Neuronal stem cell (in vitro differentiated cells): ENCODE data around the gene PCNX1.

Source experiments
- DNase-seq: peaks from one replicate; pipeline ENCODE4 v3.0.0-alpha.2; 2013; ENCODE audit warnings: low spot score
- H2AFZ ChIP-seq: one replicate; pipeline ENCODE4 v1.6.1; 2013; ENCODE audit warnings: mild to moderate bottlenecking, low read length, inconsistent platforms
- H2AK5ac ChIP-seq: 2 replicates; pipeline ENCODE4 v1.6.1; 2013; ENCODE audit warnings: low read depth, mild to moderate bottlenecking, inconsistent platforms, low read length, moderate library complexity, mixed read lengths
- H2BK120ac ChIP-seq: 2 replicates; pipeline ENCODE4 v1.6.1; 2013; ENCODE audit warnings: low read depth, mild to moderate bottlenecking, inconsistent platforms, low read length, moderate library complexity, mixed read lengths
- H2BK12ac ChIP-seq: one replicate; pipeline ENCODE4 v1.6.1; 2013; ENCODE audit warnings: low read length, inconsistent platforms
- H2BK15ac ChIP-seq: 2 replicates; pipeline ENCODE4 v1.6.1; 2013; ENCODE audit warnings: mild to moderate bottlenecking, low read length, inconsistent platforms, mixed read lengths
- H2BK5ac ChIP-seq: one replicate; pipeline ENCODE4 v1.6.1; 2013; ENCODE audit warnings: inconsistent platforms, mild to moderate bottlenecking, low read length, moderate library complexity
- H3K14ac ChIP-seq: one replicate; pipeline ENCODE4 v1.6.1; 2013; ENCODE audit warnings: low read length, inconsistent platforms
- H3K18ac ChIP-seq: 2 replicates; pipeline ENCODE4 v1.6.1; 2013; ENCODE audit warnings: low read length, inconsistent platforms
- H3K23ac ChIP-seq: 2 replicates; pipeline ENCODE4 v1.6.1; 2013; ENCODE audit warnings: low read depth, mild to moderate bottlenecking, mixed read lengths, low read length, inconsistent platforms; ENCODE audit not compliant: poor library complexity
- H3K27ac ChIP-seq: replicated peaks from 3 replicates; pipeline ENCODE4 v1.5.1; 2013; ENCODE audit warnings: low read length, inconsistent platforms
- H3K27me3 ChIP-seq, 3 experiments: 2 replicates each; pipeline ENCODE4 v1.6.1; 2013; ENCODE audit warnings: low read length in 3 of 3, mild to moderate bottlenecking in 2 of 3, inconsistent platforms in 1 of 3, low read depth in 1 of 3, mixed read lengths in 1 of 3, moderate library complexity in 1 of 3; ENCODE audit not compliant: control insufficient read depth in 3 of 3, insufficient read depth in 3 of 3
- H3K36me3 ChIP-seq, 2 donors: replicated peaks in 1 of 2; 2 replicates each; pipeline ENCODE4 v1.6.1; 2013; ENCODE audit warnings: low read length in 2 of 2; ENCODE audit not compliant: control insufficient read depth in 2 of 2, insufficient read depth in 2 of 2
- H3K4ac ChIP-seq: 2 replicates; pipeline ENCODE4 v1.6.1; 2013; ENCODE audit warnings: inconsistent platforms, mild to moderate bottlenecking, low read length, moderate library complexity
- H3K4me1 ChIP-seq, 2 donors: 1 replicate in 1 of 2; 2 replicates in 1 of 2; pipeline ENCODE4 v1.6.1; 2013; ENCODE audit warnings: low read length in 2 of 2, low read depth in 1 of 2; ENCODE audit not compliant: control insufficient read depth in 2 of 2, insufficient read depth in 1 of 2
- H3K4me2 ChIP-seq: one replicate; pipeline ENCODE4 v1.6.1; 2013; ENCODE audit warnings: mild to moderate bottlenecking, low read length, inconsistent platforms; ENCODE audit not compliant: insufficient read depth, poor library complexity, severe bottlenecking
- H3K4me3 ChIP-seq, 2 donors: 2 replicates each; pipeline ENCODE4 v1.5.1; 2013; ENCODE audit warnings: low read length in 2 of 2, mild to moderate bottlenecking in 2 of 2, inconsistent platforms in 1 of 2, moderate library complexity in 1 of 2
- H3K79me1 ChIP-seq: one replicate; pipeline ENCODE4 v1.6.1; 2013; ENCODE audit warnings: low read depth, mild to moderate bottlenecking, inconsistent platforms, low read length, moderate library complexity
- H3K9ac ChIP-seq: one replicate; pipeline ENCODE4 v1.6.1; 2013; ENCODE audit warnings: mild to moderate bottlenecking, low read depth, low read length, inconsistent platforms; ENCODE audit not compliant: poor library complexity
- H3K9me3 ChIP-seq, 2 donors: replicated peaks in 1 of 2; 2 replicates each; pipeline versions ENCODE3 to v1.6.1; 2013; ENCODE audit warnings: low read length in 2 of 2, mild to moderate bottlenecking in 2 of 2, inconsistent platforms in 1 of 2, low read depth in 1 of 2, mixed read lengths in 1 of 2, moderate library complexity in 1 of 2; ENCODE audit not compliant: control insufficient read depth in 2 of 2, insufficient read depth in 1 of 2
- H4K8ac ChIP-seq: one replicate; pipeline ENCODE4 v1.6.1; 2013; ENCODE audit warnings: low read depth, mild to moderate bottlenecking, inconsistent platforms, low read length, moderate library complexity
- H4K91ac ChIP-seq: one replicate; pipeline ENCODE4 v1.6.1; 2013; ENCODE audit warnings: low read length, low read depth, mild to moderate bottlenecking, inconsistent platforms; ENCODE audit not compliant: poor library complexity
- WGBS, 2 donors: extraction: QIAGEN DNeasy Blood & Tissue Kit; methylation state at CpG; one replicate each; pipeline ENCODE4 v1.1.7; 2013; ENCODE audit warnings: missing lambda C conversion rate in 2 of 2, mixed read lengths in 1 of 2; ENCODE audit not compliant: insufficient read length in 2 of 2, insufficient replicate concordance in 1 of 2; ENCODE audit errors: extremely low coverage in 2 of 2; 5-methylcytosine and 5-hydroxymethylcytosine counted together

The PCNX1 gene

DNA sequence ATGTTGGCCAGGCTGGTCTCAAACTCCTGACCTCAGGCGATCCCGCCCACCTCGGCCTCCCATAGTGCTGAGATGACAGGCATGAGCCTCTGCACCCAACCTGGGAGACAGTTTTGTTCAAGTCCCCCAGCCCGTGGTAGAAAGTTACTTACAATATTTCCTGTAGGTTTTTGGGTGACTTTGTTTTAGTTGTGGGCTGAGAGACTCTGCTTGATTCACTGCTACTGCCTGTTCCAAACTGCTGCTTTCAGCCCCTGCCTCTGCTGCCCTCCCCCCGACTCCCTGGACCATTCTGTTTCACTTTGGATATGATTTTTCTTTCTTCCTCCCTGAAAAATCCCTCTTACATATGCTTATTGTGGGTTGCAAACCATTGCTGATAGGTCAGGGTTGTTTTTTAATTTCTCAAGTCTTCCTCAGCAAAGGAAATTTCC lies 13.4 kb upstream of the PCNX1 start:
- Histone ChIP-seq H3K79me1 (no peaks in the 10 kb centered on the region), H2BK5ac (no peak overlapping the region), H3K36me3 (no peaks in the 10 kb centered on the region), H4K8ac (no peak overlapping the region), H3K14ac (no peak overlapping the region), H2AK5ac (no peak overlapping the region), H2BK12ac (no peak overlapping the region), H3K9me3 (no peaks in the 10 kb centered on the region), H3K23ac (no peak overlapping the region), H3K4me3 (no peak overlapping the region), H3K4me1 (peaks cover 0 to 6% of the 10 kb centered on the region in 2 donors), H3K27ac (no peak overlapping the region), H3K9ac (no peak overlapping the region), H2BK120ac (no peak overlapping the region), H4K91ac (no peak overlapping the region), H2AFZ (no peak overlapping the region), H3K4ac (no peak overlapping the region), H3K18ac (no peak overlapping the region), H3K4me2 (no peak overlapping the region), H2BK15ac (no peak overlapping the region), H3K27me3 (no peaks in the 10 kb centered on the region)
- no CpG with 5 or more reads among the region's 5 CpGs for WGBS, 2 donors
- no peak for DNase-seq

- H4K8ac ChIP-seq = no peak overlapping the region
- H3K23ac ChIP-seq = no peak overlapping the region
- no peak overlapping the region for H2AFZ ChIP-seq
- H2BK12ac ChIP-seq = no peak overlapping the region
- H2AK5ac ChIP-seq = no peak overlapping the region
- no peak overlapping the region for H3K18ac ChIP-seq
- H3K79me1 ChIP-seq = no peaks in the 10 kb centered on the region
- H3K14ac ChIP-seq = no peak overlapping the region
- no peaks in the 10 kb centered on the region for H3K9me3 ChIP-seq
- no peaks in the 10 kb centered on the region for H3K36me3 ChIP-seq
- H3K9ac ChIP-seq = no peak overlapping the region
- no peak overlapping the region for H3K4ac ChIP-seq
- peaks cover 0 to 6% of the 10 kb centered on the region in 2 donors for H3K4me1 ChIP-seq
- no peak overlapping the region for H2BK15ac ChIP-seq
- WGBS, 2 donors = no CpG with 5 or more reads among the region's 2 CpGs
- no peak overlapping the region for H3K4me2 ChIP-seq
- DNase-seq = no peak
- H3K27me3 ChIP-seq = no peaks in the 10 kb centered on the region
- H3K4me3 ChIP-seq = no peak overlapping the region
- no peak overlapping the region for H4K91ac ChIP-seq
- no peak overlapping the region for H2BK5ac ChIP-seq
- no peak overlapping the region for H2BK120ac ChIP-seq
- H3K27ac ChIP-seq = no peak overlapping the region
These were observed 12.4 kb upstream of the PCNX1 start for GRCh38 chr14:70894868-70895267.

DNA sequence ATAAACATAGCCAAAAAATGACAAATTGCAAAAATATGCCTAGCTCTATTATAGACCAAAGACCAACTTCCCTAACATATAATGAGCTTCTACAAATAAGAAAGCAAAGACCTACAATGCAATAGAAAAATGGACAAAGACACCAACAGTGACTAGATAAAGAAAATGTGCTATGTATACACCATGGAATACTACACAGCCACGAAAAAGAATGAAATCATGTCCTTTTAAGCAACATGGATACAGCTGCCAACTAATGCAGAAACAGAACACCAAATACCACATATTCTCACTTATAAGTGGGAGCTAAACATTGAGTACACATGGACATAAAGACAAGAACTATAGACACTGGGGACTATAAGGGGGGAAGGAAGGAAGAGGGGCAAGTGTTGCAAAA lies 10.9 kb upstream of the PCNX1 start:
- H3K27me3 ChIP-seq = no peaks in the 10 kb centered on the region
- H3K27ac ChIP-seq = no peak overlapping the region
- no peak overlapping the region for H3K9ac ChIP-seq
- no peak overlapping the region for H3K4ac ChIP-seq
- H2BK12ac ChIP-seq = no peak overlapping the region
- H2AK5ac ChIP-seq = no peak overlapping the region
- DNase-seq = no peak
- peaks cover 0 to 6% of the 10 kb centered on the region in 2 donors for H3K4me1 ChIP-seq
- H2BK120ac ChIP-seq = no peak overlapping the region
- no peak overlapping the region for H3K23ac ChIP-seq
- no peaks in the 10 kb centered on the region for H3K9me3 ChIP-seq
- H4K8ac ChIP-seq = no peak overlapping the region
- no peaks in the 10 kb centered on the region for H3K79me1 ChIP-seq
- no peak overlapping the region for H3K4me2 ChIP-seq
- no CpG with 5 or more reads among the region's 1 CpG for WGBS, 2 donors
- no peak overlapping the region for H3K4me3 ChIP-seq
- no peak overlapping the region for H3K14ac ChIP-seq
- no peak overlapping the region for H4K91ac ChIP-seq
- H3K18ac ChIP-seq = no peak overlapping the region
- no peak overlapping the region for H2BK5ac ChIP-seq
- H3K36me3 ChIP-seq = no peaks in the 10 kb centered on the region
- no peak overlapping the region for H2BK15ac ChIP-seq
- no peak overlapping the region for H2AFZ ChIP-seq

- no peaks in the 10 kb centered on the region for H3K36me3 ChIP-seq
- H3K27ac ChIP-seq = no peak overlapping the region
- H2AK5ac ChIP-seq = no peak overlapping the region
- no peak overlapping the region for H3K14ac ChIP-seq
- no peaks in the 10 kb centered on the region for H3K79me1 ChIP-seq
- H3K4me3 ChIP-seq = no peak overlapping the region
- H4K91ac ChIP-seq = no peak overlapping the region
- no peak overlapping the region for H2BK120ac ChIP-seq
- H2AFZ ChIP-seq = no peak overlapping the region
- H3K23ac ChIP-seq = no peak overlapping the region
- no peak overlapping the region for H3K9ac ChIP-seq
- H3K18ac ChIP-seq = no peak overlapping the region
- H2BK12ac ChIP-seq = no peak overlapping the region
- H2BK5ac ChIP-seq = no peak overlapping the region
- no peak overlapping the region for H3K4me2 ChIP-seq
- H4K8ac ChIP-seq = no peak overlapping the region
- no peaks in the 10 kb centered on the region for H3K9me3 ChIP-seq
- no CpG with 5 or more reads among the region's 3 CpGs for WGBS, 2 donors
- no peaks in the 10 kb centered on the region for H3K27me3 ChIP-seq
- H3K4me1 ChIP-seq = peaks cover 0 to 6% of the 10 kb centered on the region in 2 donors
- H3K4ac ChIP-seq = no peak overlapping the region
- H2BK15ac ChIP-seq = no peak overlapping the region
- no peak for DNase-seq
These were observed 10.3 kb upstream of the PCNX1 start for GRCh38 chr14:70896981-70897380.
